GM11168 (cell line): ENCODE results near the gene SDK1.

Source experiments
- in situ Hi-C: fragments of 300-500 bp; cut with MboI; formaldehyde crosslinking; loops from one replicate; pipeline ENCODE4 v1.12.0; 2022; ENCODE audit warnings: low sequenced_read_pairs; ENCODE audit not compliant: unreplicated experiment

Gene SDK1

DNA sequence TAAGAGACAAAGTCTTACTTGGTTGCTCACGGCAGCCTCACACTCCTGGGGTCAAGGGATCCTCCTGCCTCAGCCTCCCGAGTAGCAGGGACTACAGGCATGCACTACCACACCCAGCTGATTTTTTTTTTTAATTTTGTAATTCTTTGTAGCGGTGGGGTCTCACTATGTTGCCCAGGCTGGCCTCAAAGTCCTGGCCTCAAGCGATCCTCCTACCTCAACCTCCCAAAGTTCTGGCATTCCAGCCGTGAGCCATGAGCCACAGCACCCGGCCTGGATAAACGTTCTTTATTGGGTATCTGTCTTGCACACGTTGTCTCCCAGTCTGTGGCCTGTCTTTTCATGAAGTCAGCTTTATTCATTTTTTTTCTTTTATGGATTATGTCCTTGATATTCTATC lies 744.9 kb downstream of the SDK1 start:
- in situ Hi-C loops = no loop called here

- in situ Hi-C loops = no loop called here
Measured at GRCh38 chr7:4048336-4048735, 747.3 kb downstream of the SDK1 start.

DNA sequence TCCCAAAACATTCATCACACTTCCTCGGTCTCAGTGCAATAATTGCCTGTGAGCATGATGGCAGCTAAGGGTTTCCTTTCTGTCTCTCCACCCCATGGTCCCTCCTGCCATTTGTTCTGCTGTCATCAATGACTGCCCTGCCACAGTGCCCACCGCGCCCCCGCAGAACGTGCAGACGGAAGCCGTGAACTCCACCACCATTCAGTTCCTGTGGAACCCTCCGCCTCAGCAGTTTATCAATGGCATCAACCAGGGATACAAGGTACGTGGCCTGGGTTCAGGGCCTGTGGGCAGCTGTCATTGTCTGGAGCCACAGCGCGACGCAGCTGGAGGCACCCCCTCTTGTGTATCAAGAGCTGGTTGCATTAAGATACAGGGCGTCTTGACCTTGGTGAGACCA lies 748.1 kb downstream of the SDK1 start:
- in situ Hi-C loops = no loop called here

GRCh38 chr7:4050126-4050660 lies 749.1 kb downstream of the SDK1 start:
- in situ Hi-C loops = no loop called here

- in situ Hi-C loops = no loop called here
Measured at GRCh38 chr7:4051696-4052095, 750.6 kb downstream of the SDK1 start.

- in situ Hi-C loops = no loop called here
Measured at GRCh38 chr7:4052130-4052529, 751.1 kb downstream of the SDK1 start.

DNA sequence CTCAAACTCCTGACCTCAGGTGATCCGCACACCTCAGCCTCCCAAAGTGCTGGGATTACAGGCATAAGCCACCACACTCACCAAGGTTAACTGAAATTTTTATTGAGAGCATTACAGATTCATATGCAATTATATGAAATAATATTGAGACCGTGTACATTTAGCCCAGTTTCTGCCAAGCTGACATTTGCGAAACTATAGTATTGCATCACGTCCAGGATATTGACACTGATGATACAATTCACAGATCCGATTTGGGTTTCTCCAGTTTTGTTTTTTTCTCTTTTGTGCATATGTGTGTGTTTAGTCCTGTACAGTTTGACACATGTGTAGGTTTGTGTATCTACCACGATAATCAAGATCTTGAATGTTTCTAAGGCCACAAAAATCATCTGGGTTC lies 753.1 kb downstream of the SDK1 start:
- in situ Hi-C loops = no loop called here

DNA sequence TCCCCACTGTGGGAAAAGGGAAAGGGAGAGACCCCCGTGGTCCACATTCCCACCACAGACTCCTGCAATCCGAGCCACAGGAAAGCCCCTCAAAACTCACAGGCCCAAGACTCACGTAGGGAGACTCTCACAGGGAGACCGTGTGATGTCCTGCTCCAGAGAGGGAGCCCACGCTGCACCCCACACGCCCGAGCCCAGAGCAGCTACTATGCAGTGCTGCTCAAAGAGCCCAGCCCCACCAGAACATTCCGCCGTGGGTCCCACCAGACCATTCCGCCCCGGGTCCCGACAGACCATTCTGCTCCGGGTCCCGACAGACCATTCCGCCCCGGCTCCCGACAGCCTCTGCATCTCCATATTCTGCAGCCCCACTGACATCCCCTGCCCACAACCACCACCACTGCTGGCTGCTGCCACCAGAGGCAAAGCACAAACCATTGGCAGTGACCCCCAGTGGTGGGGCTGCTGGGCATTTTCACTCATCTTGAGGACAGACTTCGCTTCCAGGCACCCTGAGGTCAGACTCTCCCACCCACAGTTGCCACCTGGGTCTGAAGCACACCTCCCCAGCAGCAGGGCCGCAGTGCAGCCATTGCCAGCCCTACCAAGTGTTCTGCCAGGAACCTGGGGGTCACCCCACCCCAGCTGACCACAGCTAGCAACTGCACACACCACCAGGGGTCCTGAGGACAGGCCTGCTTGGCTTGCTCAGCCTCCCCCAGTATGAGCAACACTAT lies 755.7 kb downstream of the SDK1 start:
- in situ Hi-C loops = no loop called here

DNA sequence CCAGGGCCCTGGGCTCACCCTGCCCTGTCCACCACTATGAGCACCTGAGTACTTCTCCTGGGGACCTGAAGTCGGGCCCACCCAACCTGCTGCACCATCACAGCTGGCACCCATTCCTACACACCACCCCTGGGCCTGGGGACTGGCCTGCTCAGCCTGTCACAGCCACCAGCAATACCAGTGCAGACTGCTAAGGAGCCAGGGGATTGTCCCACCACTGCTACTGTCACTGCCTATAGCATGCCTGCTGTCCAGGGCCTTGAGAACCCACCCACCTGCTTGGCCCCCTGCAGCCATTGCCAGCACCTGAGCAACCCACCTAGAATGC lies 756.2 kb downstream of the SDK1 start:
- in situ Hi-C loops = no loop called here

- in situ Hi-C loops = no loop called here
Measured at GRCh38 chr7:4058158-4058557, 757.1 kb downstream of the SDK1 start.

DNA sequence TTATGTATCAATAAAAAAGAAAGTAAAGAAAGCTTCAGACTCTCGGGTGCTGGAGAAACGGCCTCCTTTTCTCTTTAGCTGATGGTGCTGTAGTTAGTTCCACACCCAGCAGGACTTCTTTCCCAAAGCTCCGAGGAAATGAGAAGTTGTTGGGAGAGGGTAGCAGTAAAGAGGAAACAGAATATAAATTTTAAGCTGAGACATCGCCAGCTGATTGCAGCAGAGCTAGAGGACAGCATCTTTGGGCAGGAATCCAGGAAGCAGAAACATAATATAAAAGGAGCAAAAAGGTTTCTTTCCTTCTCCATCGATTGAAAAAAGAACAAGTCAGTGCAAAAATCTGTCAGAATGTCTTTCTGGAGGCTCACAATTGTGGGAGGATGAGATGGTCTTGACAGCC lies 764.1 kb downstream of the SDK1 start:
- in situ Hi-C loops = no loop called here

- in situ Hi-C loops = no loop called here
Measured at GRCh38 chr7:4066206-4066605, 765.2 kb downstream of the SDK1 start.

DNA sequence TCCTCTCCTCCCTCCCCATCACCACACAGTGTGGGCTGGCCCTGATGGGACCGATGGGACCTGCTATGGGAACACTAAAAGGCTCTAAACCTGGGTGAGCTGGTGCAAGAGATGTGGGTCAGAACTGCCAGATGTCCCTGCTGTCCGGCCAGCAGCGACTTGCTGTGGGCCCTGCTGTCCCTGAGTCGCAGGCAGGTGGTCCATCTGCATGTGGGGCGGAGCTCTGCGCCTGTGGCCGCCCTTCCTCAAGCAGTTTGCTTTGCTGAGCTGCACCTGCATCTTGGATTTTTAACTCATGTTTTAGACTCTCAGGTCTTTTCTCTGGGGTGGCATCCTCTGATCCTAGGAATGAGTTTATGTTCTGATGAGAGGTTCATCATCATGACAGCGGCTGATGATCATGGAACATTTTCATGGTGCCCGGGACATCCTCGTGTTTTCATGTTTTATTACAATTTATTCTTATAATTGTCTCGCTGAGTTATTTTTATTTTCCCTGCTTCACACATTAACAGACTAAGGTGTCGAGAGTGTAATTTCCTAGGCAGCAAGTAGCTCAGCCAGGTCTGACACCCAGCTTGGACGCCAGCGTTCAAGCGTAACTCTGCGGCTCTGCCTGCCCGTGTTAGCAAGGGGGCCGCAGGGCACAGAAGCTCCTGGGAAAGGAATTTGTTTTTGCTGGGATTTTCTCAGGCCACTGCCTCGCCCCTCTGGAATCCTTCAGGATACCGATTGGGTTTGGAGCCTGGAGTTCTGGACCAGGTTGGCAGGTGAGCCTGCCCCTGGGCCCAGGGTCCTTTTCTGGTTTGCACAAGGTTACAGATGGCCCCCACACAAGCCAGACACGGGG lies 765.8 kb downstream of the SDK1 start:
- in situ Hi-C loops = no loop called here

GRCh38 chr7:4067476-4067760 lies 766.4 kb downstream of the SDK1 start:
- in situ Hi-C loops = no loop called here

GRCh38 chr7:4067874-4068273 lies 766.8 kb downstream of the SDK1 start:
- in situ Hi-C loops = no loop called here

DNA sequence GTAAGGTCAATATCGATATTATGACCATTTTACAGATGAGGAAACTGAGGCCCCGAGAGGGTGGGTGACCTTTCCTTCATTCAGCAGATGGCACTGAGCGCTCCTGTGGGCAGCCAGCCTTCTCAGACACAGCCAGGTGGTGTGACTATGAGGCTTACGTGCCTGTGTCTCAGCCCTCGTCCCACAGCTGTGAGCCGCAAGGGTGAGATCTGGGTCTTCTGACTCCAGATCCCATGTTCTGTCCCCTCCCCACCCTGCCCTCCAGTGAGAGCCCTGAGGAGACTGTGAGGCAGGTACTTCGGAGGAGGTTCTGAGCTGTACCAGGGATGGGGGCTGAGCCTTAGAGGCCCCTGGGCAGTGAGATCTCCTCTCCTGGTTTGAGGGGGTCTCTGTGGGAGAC lies 767.2 kb downstream of the SDK1 start:
- in situ Hi-C loops = no loop called here

DNA sequence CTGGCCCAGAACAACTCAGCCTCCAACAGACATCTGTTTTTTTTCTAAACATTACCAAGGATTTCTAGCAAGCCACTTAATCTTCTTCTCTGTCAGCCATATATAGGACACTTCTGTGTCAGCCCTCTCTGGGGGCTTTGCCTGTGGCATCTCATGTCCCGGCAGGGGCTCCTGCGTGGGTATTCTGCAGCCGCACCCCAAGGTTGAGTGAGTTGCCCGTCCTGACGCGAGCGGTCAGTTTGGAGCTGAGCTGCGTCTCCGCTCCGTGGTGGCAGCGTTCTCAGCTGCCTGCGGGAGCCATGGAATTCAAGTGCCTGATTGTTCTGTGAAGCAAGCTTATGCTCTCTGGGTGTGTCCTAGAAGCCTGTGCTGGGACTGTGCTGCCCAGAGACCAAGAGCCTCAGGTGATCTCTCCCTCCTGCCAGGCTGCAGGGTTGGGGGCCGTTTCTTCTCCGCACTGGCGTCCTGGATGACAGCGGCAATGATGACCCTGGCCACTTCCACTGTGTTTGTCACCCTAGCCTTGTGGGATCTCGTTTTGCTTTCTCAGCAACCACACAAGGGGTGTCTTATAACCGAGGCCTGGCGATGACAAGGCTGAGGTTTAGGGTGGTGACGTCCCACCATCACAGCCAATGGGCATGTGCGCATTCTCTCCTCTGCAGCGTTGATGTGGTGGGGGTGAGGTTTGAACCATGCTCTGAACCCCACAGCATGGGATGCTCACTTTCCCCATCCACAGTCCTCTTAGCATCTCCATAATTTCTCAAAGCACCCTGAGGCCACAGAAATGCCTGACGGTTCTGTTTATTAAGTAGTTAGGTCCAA lies 768.4 kb downstream of the SDK1 start:
- in situ Hi-C loops = no loop called here

DNA sequence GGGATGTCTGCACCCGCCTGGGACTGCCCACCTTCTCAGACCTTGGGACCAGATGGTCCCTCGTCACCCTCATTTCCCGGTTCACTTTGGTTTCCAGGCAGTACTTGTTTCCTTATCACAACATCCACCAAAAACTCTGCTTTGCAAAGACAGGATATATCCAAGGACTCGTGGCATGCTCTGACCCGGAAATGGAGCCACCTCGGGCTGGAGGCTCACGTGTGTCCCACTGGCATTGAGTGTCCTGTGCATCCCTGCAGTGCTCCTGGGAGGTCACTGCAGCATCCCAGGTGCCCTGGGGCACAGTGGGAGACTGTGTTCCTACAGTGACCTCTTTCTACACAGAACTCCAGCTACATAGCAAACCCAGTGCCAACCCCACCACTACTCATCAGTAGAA lies 769.2 kb downstream of the SDK1 start:
- in situ Hi-C loops = no loop called here

GRCh38 chr7:4071370-4072058 lies 770.5 kb downstream of the SDK1 start:
- in situ Hi-C loops = no loop called here

DNA sequence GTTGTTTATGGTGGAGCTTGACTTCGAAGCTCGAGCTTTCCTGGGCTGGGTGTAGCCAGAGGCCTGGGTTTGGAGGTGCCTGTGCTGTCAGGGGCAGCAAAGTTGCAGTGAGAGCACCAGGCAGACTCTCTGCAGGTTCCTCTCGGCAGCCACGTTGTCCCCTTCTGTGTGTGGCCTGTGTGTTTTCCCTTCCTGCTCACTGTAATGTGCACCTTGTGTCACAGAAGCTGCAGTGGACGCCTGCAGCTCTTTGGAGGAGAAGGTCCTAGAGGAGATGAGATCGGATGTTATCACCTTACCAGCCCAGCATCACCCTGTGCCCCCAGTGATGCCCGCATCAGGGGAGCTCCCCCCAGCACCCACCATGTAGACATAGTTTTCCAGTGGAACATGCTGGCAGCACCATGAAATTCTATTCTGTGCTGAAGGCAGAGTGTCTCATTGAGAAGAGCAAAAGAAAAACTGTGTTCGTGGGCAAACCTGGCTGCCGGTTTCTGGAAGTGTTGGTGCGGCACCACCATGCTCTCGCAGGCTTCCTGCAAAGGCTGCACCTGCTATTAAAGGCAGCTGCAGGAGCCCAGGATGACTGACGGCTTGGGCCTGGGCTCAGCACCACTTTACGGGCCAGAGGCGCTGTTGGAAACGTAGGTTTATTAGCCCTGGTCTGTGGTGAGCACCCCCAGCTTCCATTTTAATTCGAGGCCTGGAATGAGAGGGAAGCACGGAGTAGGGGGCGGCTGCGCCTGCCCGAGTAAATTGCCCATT lies 771.3 kb downstream of the SDK1 start:
- in situ Hi-C loops = no loop called here
